ENCODE data around the gene PHAF1. TPM values are rescaled to one million over a fixed set of nuclear protein-coding genes. Genes with fewer than 3 reads are reported as not detected.

PHAF1 gene
- total RNA-seq, 1 donor: 15.9 TPM

DNA sequence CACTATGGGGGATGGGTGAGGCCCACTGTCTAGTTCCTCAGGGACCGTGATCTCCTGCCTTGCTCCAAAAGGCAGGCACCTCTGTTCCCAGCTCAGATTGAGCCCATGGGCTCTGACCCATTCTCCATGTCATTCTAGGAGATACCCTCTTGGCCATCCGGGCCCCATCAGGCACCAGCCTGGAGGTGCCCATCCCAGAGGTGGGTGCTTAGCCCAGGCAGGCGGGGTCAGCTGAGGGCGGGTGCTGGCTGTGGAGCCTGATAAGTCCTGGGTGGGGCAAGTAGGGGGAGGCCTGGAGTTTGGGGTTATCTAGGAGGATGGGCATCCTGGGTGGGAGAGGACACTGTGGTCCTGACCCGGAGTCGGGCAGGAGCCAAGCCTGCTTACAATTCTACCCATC is 84.5 kb downstream of the PHAF1 start:
- no peak for DNase-seq (ENCODE audit: low read depth)
- H3K4me3 ChIP-seq (ENCODE audit: low read depth, low read length): no peak overlapping the region
- TF ChIP-seq, protein P1, sequence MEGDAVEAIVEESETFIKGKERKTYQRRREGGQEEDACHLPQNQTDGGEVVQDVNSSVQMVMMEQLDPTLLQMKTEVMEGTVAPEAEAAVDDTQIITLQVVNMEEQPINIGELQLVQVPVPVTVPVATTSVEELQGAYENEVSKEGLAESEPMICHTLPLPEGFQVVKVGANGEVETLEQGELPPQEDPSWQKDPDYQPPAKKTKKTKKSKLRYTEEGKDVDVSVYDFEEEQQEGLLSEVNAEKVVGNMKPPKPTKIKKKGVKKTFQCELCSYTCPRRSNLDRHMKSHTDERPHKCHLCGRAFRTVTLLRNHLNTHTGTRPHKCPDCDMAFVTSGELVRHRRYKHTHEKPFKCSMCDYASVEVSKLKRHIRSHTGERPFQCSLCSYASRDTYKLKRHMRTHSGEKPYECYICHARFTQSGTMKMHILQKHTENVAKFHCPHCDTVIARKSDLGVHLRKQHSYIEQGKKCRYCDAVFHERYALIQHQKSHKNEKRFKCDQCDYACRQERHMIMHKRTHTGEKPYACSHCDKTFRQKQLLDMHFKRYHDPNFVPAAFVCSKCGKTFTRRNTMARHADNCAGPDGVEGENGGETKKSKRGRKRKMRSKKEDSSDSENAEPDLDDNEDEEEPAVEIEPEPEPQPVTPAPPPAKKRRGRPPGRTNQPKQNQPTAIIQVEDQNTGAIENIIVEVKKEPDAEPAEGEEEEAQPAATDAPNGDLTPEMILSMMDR (IDR thresholded peaks at IDR 0.05; ENCODE audit: insufficient read depth, low read length): no peak

DNA sequence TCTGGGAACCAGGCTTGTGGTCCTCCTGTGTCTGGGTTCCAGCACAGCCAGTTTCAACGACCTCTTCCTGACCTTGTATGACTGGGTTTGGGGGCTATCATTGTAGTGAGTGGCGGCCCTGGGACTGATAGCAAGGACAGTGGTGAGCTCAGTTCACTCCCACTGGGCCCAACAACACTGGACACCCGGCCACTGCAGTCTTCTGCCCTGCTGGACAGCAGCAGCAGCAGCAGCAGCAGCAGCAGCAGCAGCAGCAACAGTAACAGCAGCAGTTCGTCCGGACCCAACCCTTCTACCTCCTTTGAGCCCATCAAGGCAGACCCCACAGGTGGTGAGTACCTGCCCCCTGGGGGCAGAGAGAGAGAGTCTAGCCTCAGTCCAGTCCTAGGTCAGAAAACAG is 85.9 kb downstream of the PHAF1 start:
- TF ChIP-seq, protein P1 (IDR thresholded peaks at IDR 0.05; ENCODE audit: insufficient read depth, low read length): no peak
- H3K4me3 ChIP-seq (ENCODE audit: low read depth, low read length): no peak overlapping the region
- DNase-seq (ENCODE audit: low read depth): no peak

DNA sequence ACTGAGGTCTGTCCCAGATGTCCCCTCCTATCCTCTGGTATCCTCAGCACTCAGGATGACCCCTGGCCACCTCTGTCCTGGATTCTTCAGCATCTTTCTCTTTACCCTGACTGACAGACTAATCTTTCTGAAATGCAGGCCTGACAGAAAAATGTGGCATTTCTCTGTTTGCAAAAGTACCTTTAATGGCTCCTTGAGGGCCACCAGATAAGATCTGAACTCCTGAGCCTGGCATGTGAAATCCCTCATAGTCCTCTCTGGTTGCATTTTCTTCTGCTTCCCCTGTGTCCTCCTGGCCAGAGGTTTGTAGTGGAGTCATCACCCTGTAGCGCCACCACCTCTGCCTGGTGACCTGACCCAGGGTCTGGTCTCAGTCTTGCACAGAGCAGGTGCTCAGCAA is 87.1 kb downstream of the PHAF1 start:
- TF ChIP-seq, protein P1 (IDR thresholded peaks at IDR 0.05; ENCODE audit: insufficient read depth, low read length): no peak
- H3K4me3 ChIP-seq (ENCODE audit: low read depth, low read length): no peak overlapping the region
- DNase-seq (ENCODE audit: low read depth): no peak

DNA sequence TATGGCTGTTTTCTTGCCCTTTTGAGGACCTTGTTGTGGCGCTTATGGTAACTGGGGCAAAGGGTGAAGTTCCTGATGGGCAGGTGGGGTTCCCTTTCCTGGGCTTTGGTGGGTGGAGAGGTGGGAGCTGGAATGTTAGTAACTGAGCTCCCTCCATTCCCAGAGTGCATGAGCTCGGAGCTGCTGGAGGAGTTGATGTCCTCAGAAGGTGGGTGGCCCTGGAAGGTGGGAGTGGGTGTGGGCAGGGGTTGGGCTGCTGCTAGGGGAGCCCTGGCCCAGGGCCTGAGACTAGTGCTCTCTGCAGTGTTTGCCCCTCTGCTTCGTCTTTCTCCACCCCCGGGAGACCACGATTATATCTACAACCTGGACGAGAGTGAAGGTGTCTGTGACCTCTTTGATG is 88.0 kb downstream of the PHAF1 start:
- TF ChIP-seq, protein P1 (IDR thresholded peaks at IDR 0.05; ENCODE audit: insufficient read depth, low read length): no peak
- no peak for DNase-seq (ENCODE audit: low read depth)
- H3K4me3 ChIP-seq (ENCODE audit: low read depth, low read length): no peak overlapping the region

Other genes with a start within 250 kb of the PHAF1 start
- 6.2 and 6.5 TPM in 2 replicates for gene PDP2, start 229.4 kb upstream of the PHAF1 start, total RNA-seq (ENCODE audit: low replicate concordance)
- not detected in 2 replicates for gene CDH16, start 191.1 kb upstream of the PHAF1 start, total RNA-seq (ENCODE audit: low replicate concordance)
- gene RRAD, start 184.4 kb upstream of the PHAF1 start, total RNA-seq (ENCODE audit: low replicate concordance): 0.72 and 3.8 TPM in 2 replicates
- 12.8 and 109 TPM in 2 replicates for gene CIAO2B, start 175.5 kb upstream of the PHAF1 start, total RNA-seq (ENCODE audit: low replicate concordance)
- 28.3 and 37.6 TPM in 2 replicates for gene CES2, start 174.4 kb upstream of the PHAF1 start, total RNA-seq (ENCODE audit: low replicate concordance)
- 0.54 TPM in 1 of 2 replicates, not detected in the other for gene CES3, start 148.7 kb upstream of the PHAF1 start, total RNA-seq (ENCODE audit: low replicate concordance)
- gene CES4A, start 121.4 kb upstream of the PHAF1 start, total RNA-seq (ENCODE audit: low replicate concordance): 2.2 and 4.7 TPM in 2 replicates
- gene CBFB, start 80.8 kb upstream of the PHAF1 start, total RNA-seq (ENCODE audit: low replicate concordance): 74.3 and 125 TPM in 2 replicates
- 37.0 and 42.4 TPM in 2 replicates for gene B3GNT9, start 41.1 kb downstream of the PHAF1 start, total RNA-seq (ENCODE audit: low replicate concordance)
- 12.3 and 29.1 TPM in 2 replicates for gene TRADD, start 50.0 kb downstream of the PHAF1 start, total RNA-seq (ENCODE audit: low replicate concordance)
- 11.3 and 29.7 TPM in 2 replicates for gene FBXL8, start 50.0 kb downstream of the PHAF1 start, total RNA-seq (ENCODE audit: low replicate concordance)
- gene HSF4, start 54.8 kb downstream of the PHAF1 start, total RNA-seq (ENCODE audit: low replicate concordance): 6.4 and 17.9 TPM in 2 replicates
- gene NOL3, start 60.6 kb downstream of the PHAF1 start, total RNA-seq (ENCODE audit: low replicate concordance): 10.1 and 27.1 TPM in 2 replicates
- 8.6 and 9.9 TPM in 2 replicates for gene MATCAP1, start 74.0 kb downstream of the PHAF1 start, total RNA-seq (ENCODE audit: low replicate concordance)
- 0.98 TPM in 1 of 2 replicates, not detected in the other for gene EXOC3L1, start 80.2 kb downstream of the PHAF1 start, total RNA-seq (ENCODE audit: low replicate concordance)
- 31.9 and 47.5 TPM in 2 replicates for gene E2F4, start 82.2 kb downstream of the PHAF1 start, total RNA-seq (ENCODE audit: low replicate concordance)
- gene ELMO3, start 89.2 kb downstream of the PHAF1 start, total RNA-seq (ENCODE audit: low replicate concordance): 0.09 and 0.33 TPM in 2 replicates
- gene TMEM208, start 117.2 kb downstream of the PHAF1 start, total RNA-seq (ENCODE audit: low replicate concordance): 21.8 and 24.3 TPM in 2 replicates
- gene FHOD1, start 137.5 kb downstream of the PHAF1 start, total RNA-seq (ENCODE audit: low replicate concordance): 14.1 and 19.7 TPM in 2 replicates
- gene SLC9A5, start 139.0 kb downstream of the PHAF1 start, total RNA-seq (ENCODE audit: low replicate concordance): 0.65 and 1.4 TPM in 2 replicates
- gene PLEKHG4, start 169.6 kb downstream of the PHAF1 start, total RNA-seq (ENCODE audit: low replicate concordance): 13.3 and 24.3 TPM in 2 replicates
- gene KCTD19, start 216.8 kb downstream of the PHAF1 start, total RNA-seq (ENCODE audit: low replicate concordance): not detected in 2 replicates
- gene LRRC36, start 216.9 kb downstream of the PHAF1 start, total RNA-seq (ENCODE audit: low replicate concordance): not detected in 2 replicates